ENCODE data around the gene MAN1C1. TPM values are rescaled to one million over a fixed set of nuclear protein-coding genes. Genes with fewer than 3 reads are reported as not detected.

Gene MAN1C1
- total and polyA plus RNA-seq, 8 donors, result 2.1 to 9.2 (median 4.0) TPM

- WGBS, 2 donors, result 94 to 95% methylated on average over 13 of the region's 13 CpGs
- Histone ChIP-seq H3K4me3 (no peak overlapping the region), H3K27ac (no peak overlapping the region), H3K9me3 (no peaks in the 10 kb centered on the region), H3K27me3 (no peaks in the 10 kb centered on the region), H3K36me3 (no peaks in the 10 kb centered on the region), H3K4me1 (no peaks in the 10 kb centered on the region)
- TF ChIP-seq CTCF (IDR thresholded peaks at IDR 0.05), result no peak
- intact Hi-C loops (cut with DNase I), result no loop called here
- DNase-seq (no peak), ATAC-seq (no peak), FAIRE-seq (no peak)
Measured at GRCh38 chr1:25672763-25673409, 56.3 kb downstream of the MAN1C1 start.

- intact Hi-C loops (cut with DNase I), result no loop called here
- 90 to 94% methylated on average over 3 of the region's 3 CpGs for whole genome bisulfite sequencing, 2 donors
Measured at GRCh38 chr1:25673456-25673855, 56.9 kb downstream of the MAN1C1 start.

GRCh38 chr1:25673962-25674806, 57.6 kb downstream of the MAN1C1 start:
- DNase-seq (no peak), FAIRE-seq (no peak), ATAC-seq (no peak)
- no peak for TF ChIP-seq CTCF (IDR thresholded peaks at IDR 0.05)
- Histone ChIP-seq H3K4me3 (no peak overlapping the region), H3K36me3 (no peaks in the 10 kb centered on the region), H3K27me3 (no peaks in the 10 kb centered on the region), H3K4me1 (no peaks in the 10 kb centered on the region), H3K9me3 (no peaks in the 10 kb centered on the region), H3K27ac (no peak overlapping the region)
- intact Hi-C loops (cut with DNase I), result no loop called here
- WGBS, 2 donors, result 92% methylated on average over 8 of the region's 8 CpGs

More at GRCh38 chr1:25673456-25673855, 56.9 kb downstream of the MAN1C1 start:
- Histone ChIP-seq H3K4me1 (no peaks in the 10 kb centered on the region), H3K9me3 (no peaks in the 10 kb centered on the region), H3K4me3 (no peak overlapping the region), H3K36me3 (no peaks in the 10 kb centered on the region), H3K27me3 (no peaks in the 10 kb centered on the region), H3K27ac (no peak overlapping the region)
- DNase-seq (no peak), FAIRE-seq (no peak), ATAC-seq (no peak)
- TF ChIP-seq CTCF (IDR thresholded peaks at IDR 0.05), result no peak

GRCh38 chr1:25674807-25675084, 58.2 kb downstream of the MAN1C1 start:
- Histone ChIP-seq H3K4me1 (no peaks in the 10 kb centered on the region), H3K4me3 (no peak overlapping the region), H3K9me3 (no peaks in the 10 kb centered on the region), H3K36me3 (no peaks in the 10 kb centered on the region), H3K27me3 (no peaks in the 10 kb centered on the region), H3K27ac (no peak overlapping the region)
- no peak for FAIRE-seq
- ATAC-seq, result no peak
- TF ChIP-seq CTCF (IDR thresholded peaks at IDR 0.05), result no peak
- WGBS, 2 donors, result 96 to 98% methylated on average over 3 of the region's 3 CpGs
- no peak for DNase-seq
- intact Hi-C loops (cut with DNase I), result no loop called here

All from pancreas (tissue), 10 donors.